Spleen (tissue), 11 donors: Measurements from ENCODE around the gene MYO6. TPM values are rescaled to one million over a fixed set of nuclear protein-coding genes. Genes with fewer than 3 reads are reported as not detected.
"Not testable (repeated sequence)": the region's sequence is repeated elsewhere in the genome, so short reads cannot be mapped to it uniquely, and the experiment has no call there.

Source experiments
- DNase-seq: peaks from one replicate; pipeline ENCODE4 v3.0.0-alpha.2; 2020
- H3K27ac ChIP-seq, 8 donors: fragments of 200-600 bp; sonication (generic) in 7 of 8; 1 replicate in 4 of 8; 2 replicates in 4 of 8; pipeline versions ENCODE4 v1.5.0 to v1.8.0; 2016 to 2021; ENCODE audit warnings: inconsistent platforms in 4 of 8, mild to moderate bottlenecking in 4 of 8, moderate library complexity in 1 of 8
- H3K27me3 ChIP-seq, 7 donors: fragments of 200-600 bp; sonication (generic) in 6 of 7; replicated peaks in 1 of 7; 1 replicate in 4 of 7; 2 replicates in 3 of 7; pipeline versions ENCODE4 v1.5.0 to v1.8.0; 2016 to 2021; ENCODE audit warnings: inconsistent platforms in 3 of 7, mild to moderate bottlenecking in 1 of 7
- H3K36me3 ChIP-seq, 6 donors: fragments of 200-600 bp; sonication (generic) in 5 of 6; 1 replicate in 4 of 6; 2 replicates in 2 of 6; pipeline versions ENCODE4 v1.5.0 to v1.8.0; 2016 to 2021; ENCODE audit warnings: inconsistent platforms in 2 of 6
- H3K4me1 ChIP-seq, 6 donors: fragments of 200-600 bp; sonication (generic) in 5 of 6; 1 replicate in 3 of 6; 2 replicates in 3 of 6; pipeline versions ENCODE4 v1.5.0 to v1.8.0; 2016 to 2021; ENCODE audit warnings: inconsistent platforms in 3 of 6
- H3K4me3 ChIP-seq, 8 donors: fragments of 200-600 bp; sonication (generic) in 7 of 8; 1 replicate in 4 of 8; 2 replicates in 4 of 8; pipeline versions ENCODE4 v1.5.0 to v1.8.0; 2016 to 2021; ENCODE audit warnings: inconsistent platforms in 4 of 8, mild to moderate bottlenecking in 4 of 8, moderate library complexity in 2 of 8
- H3K9me3 ChIP-seq, 8 donors: fragments of 200-600 bp; sonication (generic) in 7 of 8; 1 replicate in 4 of 8; 2 replicates in 4 of 8; pipeline versions ENCODE4 v1.5.0 to v1.8.0; 2016 to 2021; ENCODE audit warnings: inconsistent platforms in 4 of 8
- CTCF ChIP-seq, 11 experiments: fragments of 200-600 bp in 7 of 11; fragments of 450-650 bp in 4 of 11; sonication (generic) in 4 of 11; IDR thresholded peaks in 8 of 11; conservative IDR thresholded peaks in 3 of 11; 1 replicate in 7 of 11; 2 replicates in 4 of 11; pipeline versions ENCODE4 v1.4.0 to v1.8.0; 2016 to 2021; ENCODE audit warnings: antibody characterized with exemption in 11 of 11, inconsistent platforms in 4 of 11, mild to moderate bottlenecking in 1 of 11
- POLR2A ChIP-seq, 3 donors: fragments of 450-650 bp; IDR thresholded peaks; one replicate each; pipeline ENCODE4 v1.5.1; 2017; ENCODE audit warnings: antibody characterized with exemption in 3 of 3, mild to moderate bottlenecking in 1 of 3
- POLR2AphosphoS5 ChIP-seq, 3 donors: sonication (generic); formaldehyde crosslinking; IDR thresholded peaks; one replicate each; pipeline ENCODE4 v1.5.1; 2017; ENCODE audit warnings: antibody characterized with exemption in 3 of 3
- WGBS, 5 donors: extraction: QIAGEN DNeasy Blood & Tissue Kit in 3 of 5; methylation state at CpG; one replicate each; pipeline versions ENCODE4 v1.1.5 to v1.1.7; 2013 to 2018; 5-methylcytosine and 5-hydroxymethylcytosine counted together
- intact Hi-C: fragments of 100-400 bp; cut with DNase I; formaldehyde crosslinking; loops from one replicate; pipeline ENCODE4 v1.15.0; 2023; ENCODE audit warnings: low total_unique reads
- polyA plus RNA-seq, 3 donors: library from polyadenylated mRNA; stranded (reverse); fragments of 200-250 nt; gene quantifications; one replicate each; pipeline ENCODE4 v1.2.1, GENCODE V29; 2013
- total RNA-seq, 7 donors: library from RNA; depleted of rRNA in 3 of 7; stranded (reverse); fragments of >200 nt in 3 of 7; fragmentation: NEBNext Ultra II Directional in 4 of 7; extraction: Animal tissue kit (Norgen Biotek cat#: 25700) in 4 of 7; gene quantifications; one replicate each; pipeline versions ENCODE4 v1.1.0 to v1.2.1, GENCODE V29; 2016 to 2021
- donor health status: healthy with polysubstance abuse.
- donor health status: DM: no; HTN: no; CAD: no; lungs with moderate emphysema.
- donor health status: DM: no; HTN: no; CAD: no.
- donor health status: Bipolar disorder and iron deficiency.
- donor health status: healthy.
- donor health status: DM: no; HTN: no; CAD: no.
- donor health status: DM: yes; HTN: yes; CAD: no.

The MYO6 gene
- total and polyA plus RNA-seq, 10 donors: 4.2 to 29.1 (median 18.2) TPM

- peaks cover 0 to 8% (median 0%) of the 10 kb centered on the region in 6 donors for H3K4me1 ChIP-seq
- WGBS, 5 donors: 7 to 11% (median 8%) methylated on average over 5 of the region's 5 CpGs
- no peak overlapping the region for H3K4me3 ChIP-seq
- no peaks in the 10 kb centered on the region for H3K9me3 ChIP-seq
- no peaks in the 10 kb centered on the region for H3K27me3 ChIP-seq
- no peak overlapping the region for H3K27ac ChIP-seq
- no peak for TF ChIP-seq POLR2A (IDR thresholded peaks at IDR 0.05)
- peak in 8 of 11 experiments; percentile 29 to 61 (median 56) for TF ChIP-seq CTCF (IDR thresholded peaks at IDR 0.05 in 8 of 11, conservative IDR thresholded peaks at IDR 0.05 in 3 of 11)
- no peak for DNase-seq
- intact Hi-C loops: no loop called here
- H3K36me3 ChIP-seq: peaks cover 0 to 18% (median 0%) of the 10 kb centered on the region in 6 donors
Observed at GRCh38 chr6:75893058-75893775, 144.2 kb downstream of the MYO6 start.

GRCh38 chr6:75893776-75894152, 144.7 kb downstream of the MYO6 start:
- peaks cover 0 to 8% (median 0%) of the 10 kb centered on the region in 6 donors for H3K4me1 ChIP-seq
- TF ChIP-seq POLR2A (IDR thresholded peaks at IDR 0.05) (no peak), CTCF (IDR thresholded peaks at IDR 0.05 in 8 of 11, conservative IDR thresholded peaks at IDR 0.05 in 3 of 11) (no peak)
- WGBS, 5 donors: 47 to 69% (median 54%) methylated on average over 2 of the region's 2 CpGs
- DNase-seq: no peak
- H3K36me3 ChIP-seq: peaks cover 0 to 18% (median 0%) of the 10 kb centered on the region in 6 donors
- H3K27ac ChIP-seq: no peak overlapping the region
- intact Hi-C loops: no loop called here
- no peaks in the 10 kb centered on the region for H3K9me3 ChIP-seq
- no peak overlapping the region for H3K4me3 ChIP-seq
- no peaks in the 10 kb centered on the region for H3K27me3 ChIP-seq

- 62 to 93% (median 90%) methylated on average over 3 of the region's 3 CpGs for WGBS, 5 donors
- intact Hi-C loops: no loop called here
- DNase-seq: no peak
- Histone ChIP-seq H3K4me3 (no peak overlapping the region), H3K36me3 (peaks cover 0 to 7% (median 0%) of the 10 kb centered on the region in 6 donors), H3K27ac (no peak overlapping the region), H3K27me3 (no peaks in the 10 kb centered on the region), H3K9me3 (no peaks in the 10 kb centered on the region), H3K4me1 (peaks cover 0 to 8% (median 0%) of the 10 kb centered on the region in 6 donors)
- TF ChIP-seq CTCF (IDR thresholded peaks at IDR 0.05 in 8 of 11, conservative IDR thresholded peaks at IDR 0.05 in 3 of 11) (no peak), POLR2A (IDR thresholded peaks at IDR 0.05) (no peak), POLR2AphosphoS5 (IDR thresholded peaks at IDR 0.05) (no peak)
Observed at GRCh38 chr6:75896526-75896925, 147.5 kb downstream of the MYO6 start.

GRCh38 chr6:75900216-75900615, 151.2 kb downstream of the MYO6 start:
- H3K4me1 ChIP-seq, DNase-seq, H3K27ac ChIP-seq, H3K4me3 ChIP-seq, intact Hi-C loops, H3K36me3 ChIP-seq, H3K27me3 ChIP-seq, H3K9me3 ChIP-seq: not testable (repeated sequence)
- 78 to 100% (median 89%) methylated on average over 1 of the region's 1 CpG for WGBS, 5 donors

- whole genome bisulfite sequencing, 5 donors: 93 to 98% (median 95%) methylated on average over 12 to 14 of the region's 14 CpGs
- H3K9me3 ChIP-seq, intact Hi-C loops, H3K36me3 ChIP-seq, H3K27ac ChIP-seq, DNase-seq, H3K27me3 ChIP-seq, H3K4me1 ChIP-seq, H3K4me3 ChIP-seq: not testable (repeated sequence)
Observed at GRCh38 chr6:75905129-75905528, 156.1 kb downstream of the MYO6 start.
